Measurements from ENCODE around the gene TAS2R16.
"Not testable (repeated sequence)": the region's sequence is repeated elsewhere in the genome, so short reads cannot be mapped to it uniquely, and the experiment has no call there.

The TAS2R16 gene

GRCh38 chr7:122983261-122983660, 12.2 kb downstream of the TAS2R16 start:
- no peak overlapping the region for H3K27ac ChIP-seq (ENCODE audit: insufficient read depth, low read depth, low read length, poor library complexity, severe bottlenecking)

GRCh38 chr7:122975341-122975740, 20.2 kb downstream of the TAS2R16 start:
- WGBS, 2 experiments: 85 to 97% methylated on average over 1 of the region's 1 CpG
- Histone ChIP-seq H3K4me3 (ENCODE audit: insufficient read depth, low read depth, low read length) (no peak overlapping the region), H3K9me3 (ENCODE audit: control insufficient read depth, low read length) (no peaks in the 10 kb centered on the region), H3K36me3 (ENCODE audit: control insufficient read depth, insufficient read depth, low read length) (no peaks in the 10 kb centered on the region), H3K27me3 (ENCODE audit: control insufficient read depth, insufficient read depth, low read length, poor library complexity, severe bottlenecking) (no peaks in the 10 kb centered on the region), H3K27ac (ENCODE audit: insufficient read depth, low read depth, low read length, poor library complexity, severe bottlenecking) (no peak overlapping the region), H3K4me1 (ENCODE audit: control insufficient read depth, insufficient read depth, low read length) (no peaks in the 10 kb centered on the region)

More at GRCh38 chr7:122983261-122983660, 12.2 kb downstream of the TAS2R16 start:
- Histone ChIP-seq H3K4me3 (ENCODE audit: insufficient read depth, low read depth, low read length) (no peak overlapping the region), H3K4me1 (ENCODE audit: control insufficient read depth, insufficient read depth, low read length) (no peaks in the 10 kb centered on the region), H3K27me3 (ENCODE audit: control insufficient read depth, insufficient read depth, low read length, poor library complexity, severe bottlenecking) (no peaks in the 10 kb centered on the region), H3K9me3 (ENCODE audit: control insufficient read depth, low read length) (no peaks in the 10 kb centered on the region), H3K36me3 (ENCODE audit: control insufficient read depth, insufficient read depth, low read length) (no peaks in the 10 kb centered on the region)
- 89% methylated on average over 1 of the region's 1 CpG; no CpG with 5 or more reads in 1 of the 2 experiments for WGBS, 2 experiments

- Histone ChIP-seq H3K36me3 (ENCODE audit: control insufficient read depth, insufficient read depth, low read length) (no peaks in the 10 kb centered on the region), H3K9me3 (ENCODE audit: control insufficient read depth, low read length) (no peaks in the 10 kb centered on the region), H3K4me1 (ENCODE audit: control insufficient read depth, insufficient read depth, low read length) (no peaks in the 10 kb centered on the region), H3K4me3 (ENCODE audit: insufficient read depth, low read depth, low read length) (no peak overlapping the region), H3K27ac (ENCODE audit: insufficient read depth, low read depth, low read length, poor library complexity, severe bottlenecking) (no peak overlapping the region), H3K27me3 (ENCODE audit: control insufficient read depth, insufficient read depth, low read length, poor library complexity, severe bottlenecking) (no peaks in the 10 kb centered on the region)
- 72 to 77% methylated on average over 2 of the region's 2 CpGs for WGBS, 2 experiments
Observed at GRCh38 chr7:122974229-122974628, 21.3 kb downstream of the TAS2R16 start.

GRCh38 chr7:122972056-122972455, 23.4 kb downstream of the TAS2R16 start:
- H3K36me3 ChIP-seq (ENCODE audit: control insufficient read depth, insufficient read depth, low read length): no peaks in the 10 kb centered on the region
- no peak overlapping the region for H3K27ac ChIP-seq (ENCODE audit: insufficient read depth, low read depth, low read length, poor library complexity, severe bottlenecking)
- H3K4me3 ChIP-seq (ENCODE audit: insufficient read depth, low read depth, low read length): no peak overlapping the region
- WGBS, 2 experiments: 84 to 88% methylated on average over 6 of the region's 6 CpGs
- no peaks in the 10 kb centered on the region for H3K9me3 ChIP-seq (ENCODE audit: control insufficient read depth, low read length)
- no peaks in the 10 kb centered on the region for H3K27me3 ChIP-seq (ENCODE audit: control insufficient read depth, insufficient read depth, low read length, poor library complexity, severe bottlenecking)
- no peaks in the 10 kb centered on the region for H3K4me1 ChIP-seq (ENCODE audit: control insufficient read depth, insufficient read depth, low read length)

GRCh38 chr7:122970740-122971725, 24.5 kb downstream of the TAS2R16 start:
- Histone ChIP-seq H3K27me3 (ENCODE audit: control insufficient read depth, insufficient read depth, low read length, poor library complexity, severe bottlenecking) (no peaks in the 10 kb centered on the region), H3K27ac (ENCODE audit: insufficient read depth, low read depth, low read length, poor library complexity, severe bottlenecking) (no peak overlapping the region), H3K36me3 (ENCODE audit: control insufficient read depth, insufficient read depth, low read length) (no peaks in the 10 kb centered on the region), H3K4me3 (ENCODE audit: insufficient read depth, low read depth, low read length) (no peak overlapping the region), H3K4me1 (ENCODE audit: control insufficient read depth, insufficient read depth, low read length) (no peaks in the 10 kb centered on the region), H3K9me3 (ENCODE audit: control insufficient read depth, low read length) (no peaks in the 10 kb centered on the region)
- 84 to 89% methylated on average over 4 to 5 of the region's 6 CpGs for WGBS, 2 experiments

GRCh38 chr7:122968389-122968788, 27.1 kb downstream of the TAS2R16 start:
- Histone ChIP-seq H3K4me3 (ENCODE audit: insufficient read depth, low read depth, low read length) (no peak overlapping the region), H3K9me3 (ENCODE audit: control insufficient read depth, low read length) (no peaks in the 10 kb centered on the region), H3K27me3 (ENCODE audit: control insufficient read depth, insufficient read depth, low read length, poor library complexity, severe bottlenecking) (no peaks in the 10 kb centered on the region), H3K36me3 (ENCODE audit: control insufficient read depth, insufficient read depth, low read length) (no peaks in the 10 kb centered on the region), H3K27ac (ENCODE audit: insufficient read depth, low read depth, low read length, poor library complexity, severe bottlenecking) (no peak overlapping the region), H3K4me1 (ENCODE audit: control insufficient read depth, insufficient read depth, low read length) (no peaks in the 10 kb centered on the region)
- WGBS, 2 experiments: 86 to 93% methylated on average over 4 of the region's 4 CpGs

GRCh38 chr7:122965306-122965705, 30.2 kb downstream of the TAS2R16 start:
- Histone ChIP-seq H3K4me3 (ENCODE audit: insufficient read depth, low read depth, low read length) (no peak overlapping the region), H3K27me3 (ENCODE audit: control insufficient read depth, insufficient read depth, low read length, poor library complexity, severe bottlenecking) (no peaks in the 10 kb centered on the region), H3K4me1 (ENCODE audit: control insufficient read depth, insufficient read depth, low read length) (no peaks in the 10 kb centered on the region), H3K9me3 (ENCODE audit: control insufficient read depth, low read length) (no peaks in the 10 kb centered on the region), H3K36me3 (ENCODE audit: control insufficient read depth, insufficient read depth, low read length) (no peaks in the 10 kb centered on the region), H3K27ac (ENCODE audit: insufficient read depth, low read depth, low read length, poor library complexity, severe bottlenecking) (no peak overlapping the region)
- 93 to 95% methylated on average over 2 of the region's 2 CpGs for WGBS, 2 experiments

GRCh38 chr7:122953678-122954077, 41.8 kb downstream of the TAS2R16 start:
- H3K27ac ChIP-seq (ENCODE audit: insufficient read depth, low read depth, low read length, poor library complexity, severe bottlenecking); H3K4me1 ChIP-seq (ENCODE audit: control insufficient read depth, insufficient read depth, low read length); H3K27me3 ChIP-seq (ENCODE audit: control insufficient read depth, insufficient read depth, low read length, poor library complexity, severe bottlenecking); H3K9me3 ChIP-seq (ENCODE audit: control insufficient read depth, low read length); H3K4me3 ChIP-seq (ENCODE audit: insufficient read depth, low read depth, low read length); H3K36me3 ChIP-seq (ENCODE audit: control insufficient read depth, insufficient read depth, low read length): not testable (repeated sequence)
- 92 to 100% methylated on average over 2 of the region's 2 CpGs for WGBS, 2 experiments

GRCh38 chr7:122951006-122951405, 44.5 kb downstream of the TAS2R16 start:
- no peaks in the 10 kb centered on the region for H3K4me1 ChIP-seq (ENCODE audit: control insufficient read depth, insufficient read depth, low read length)
- H3K27ac ChIP-seq (ENCODE audit: insufficient read depth, low read depth, low read length, poor library complexity, severe bottlenecking): no peak overlapping the region
- WGBS, 2 experiments: 93 to 100% methylated on average over 2 of the region's 2 CpGs
- H3K36me3 ChIP-seq (ENCODE audit: control insufficient read depth, insufficient read depth, low read length): no peaks in the 10 kb centered on the region
- H3K4me3 ChIP-seq (ENCODE audit: insufficient read depth, low read depth, low read length): no peak overlapping the region
- no peaks in the 10 kb centered on the region for H3K9me3 ChIP-seq (ENCODE audit: control insufficient read depth, low read length)
- H3K27me3 ChIP-seq (ENCODE audit: control insufficient read depth, insufficient read depth, low read length, poor library complexity, severe bottlenecking): no peaks in the 10 kb centered on the region

GRCh38 chr7:122949186-122949585, 46.3 kb downstream of the TAS2R16 start:
- Histone ChIP-seq H3K36me3 (ENCODE audit: control insufficient read depth, insufficient read depth, low read length) (no peaks in the 10 kb centered on the region), H3K27me3 (ENCODE audit: control insufficient read depth, insufficient read depth, low read length, poor library complexity, severe bottlenecking) (no peaks in the 10 kb centered on the region), H3K4me3 (ENCODE audit: insufficient read depth, low read depth, low read length) (no peak overlapping the region), H3K9me3 (ENCODE audit: control insufficient read depth, low read length) (no peaks in the 10 kb centered on the region), H3K27ac (ENCODE audit: insufficient read depth, low read depth, low read length, poor library complexity, severe bottlenecking) (no peak overlapping the region), H3K4me1 (ENCODE audit: control insufficient read depth, insufficient read depth, low read length) (no peaks in the 10 kb centered on the region)
- WGBS, 2 experiments: no CpG with 5 or more reads among the region's 1 CpG
